Calu3 (cell line): ENCODE data around the gene PDGFA. TPM values are rescaled to one million over a fixed set of nuclear protein-coding genes. Genes with fewer than 3 reads are reported as not detected.

Source experiments
- BruUV-seq: library from RNA; stranded (reverse); fragments of 400-500 nt; replicated peaks from 2 replicates; lab custom pipeline; 2021; lab: Mats Ljungman, UMichigan
- CTCF ChIA-PET: fragments of 300-600 bp; sonication (Branson Sonifier 250); formaldehyde crosslinking; loops from one replicate; lab custom pipeline; 2022; ENCODE audit warnings: antibody characterized with exemption; lab: Charles Lee
- DNase-seq: peaks from one replicate; pipeline ENCODE4 v3.0.0; 2022
- H3K27ac Mint-ChIP-seq: one replicate; pipeline ENCODE4 v1.8.0; 2022; ENCODE audit warnings: mixed read lengths; ENCODE audit not compliant: unreplicated experiment
- H3K27me3 Mint-ChIP-seq: one replicate; pipeline ENCODE4 v1.8.0; 2022; ENCODE audit warnings: mixed read lengths; ENCODE audit not compliant: unreplicated experiment
- H3K36me3 Mint-ChIP-seq: one replicate; pipeline ENCODE4 v1.8.0; 2022; ENCODE audit warnings: mild to moderate bottlenecking, moderate library complexity, mixed read lengths; ENCODE audit not compliant: insufficient read depth, unreplicated experiment
- H3K4me1 Mint-ChIP-seq: one replicate; pipeline ENCODE4 v1.8.0; 2022; ENCODE audit warnings: mild to moderate bottlenecking, low read depth, mixed read lengths; ENCODE audit not compliant: unreplicated experiment
- H3K4me3 Mint-ChIP-seq: one replicate; pipeline ENCODE4 v1.8.0; 2022; ENCODE audit warnings: mild to moderate bottlenecking, low read depth, moderate library complexity, mixed read lengths; ENCODE audit not compliant: unreplicated experiment
- H3K9me3 Mint-ChIP-seq: one replicate; pipeline ENCODE4 v1.8.0; 2022; ENCODE audit warnings: low read depth, mixed read lengths; ENCODE audit not compliant: unreplicated experiment
- CTCF ChIP-seq: fragments of 200-600 bp; IDR thresholded peaks from one replicate; pipeline ENCODE4 v1.8.0; 2022; ENCODE audit warnings: antibody characterized with exemption; ENCODE audit not compliant: unreplicated experiment
- intact Hi-C: fragments of 100-400 bp; cut with micrococcal nuclease; formaldehyde crosslinking; loops from one replicate; pipeline ENCODE4 v1.10.0; 2022; ENCODE audit not compliant: unreplicated experiment
- total RNA-seq: library from RNA; stranded (reverse); gene quantifications from 2 replicates; pipeline ENCODE4 v1.2.3, GENCODE V29; 2022

Gene PDGFA
- total RNA-seq, 1 experiment from 2014 or later, result 4.5 TPM

- CTCF ChIA-PET, result no interaction called here
- TF ChIP-seq CTCF, result no peak
- Mint-ChIP-seq H3K27ac (no peak overlapping the region), H3K4me3 (no peak overlapping the region), H3K36me3 (peaks cover 12% of the 10 kb centered on the region), H3K4me1 (peaks cover 15% of the 10 kb centered on the region), H3K9me3 (no peaks in the 10 kb centered on the region), H3K27me3 (peaks cover 37% of the 10 kb centered on the region)
- no TSS peak for BruUV-seq
- no peak for DNase-seq
- intact Hi-C loops, result no loop called here
Observed at GRCh38 chr7:510131-510481, 9.5 kb downstream of the PDGFA start.

- no TSS peak for BruUV-seq
- Mint-ChIP-seq H3K27me3 (peaks cover 32% of the 10 kb centered on the region), H3K27ac (no peak overlapping the region), H3K4me1 (peaks cover 20% of the 10 kb centered on the region), H3K4me3 (no peak overlapping the region), H3K9me3 (no peaks in the 10 kb centered on the region), H3K36me3 (peaks cover 17% of the 10 kb centered on the region)
- CTCF ChIA-PET, result no interaction called here
- TF ChIP-seq CTCF, result no peak
- DNase-seq, result no peak
- intact Hi-C loops, result loop anchor here (10.0 kb wide), 1 partner anchor 185 kb away; no protein-coding TSS in a partner anchor
Observed at GRCh38 chr7:509426-510130, 10.1 kb downstream of the PDGFA start.

GRCh38 chr7:508461-509170 is 11.0 kb downstream of the PDGFA start:
- intact Hi-C loops, result loop anchor here (10.0 kb wide), 1 partner anchor 184 kb away; no protein-coding TSS in a partner anchor
- peaks cover 26% of the 10 kb centered on the region for H3K36me3 Mint-ChIP-seq
- DNase-seq, result no peak
- no peak for TF ChIP-seq CTCF
- BruUV-seq, result no TSS peak
- no peaks in the 10 kb centered on the region for H3K9me3 Mint-ChIP-seq
- peaks cover 23% of the 10 kb centered on the region for H3K27me3 Mint-ChIP-seq
- no peak overlapping the region for H3K4me3 Mint-ChIP-seq
- H3K27ac Mint-ChIP-seq, result no peak overlapping the region
- H3K4me1 Mint-ChIP-seq, result peaks cover 25% of the 10 kb centered on the region
- CTCF ChIA-PET, result no interaction called here

- no TSS peak for BruUV-seq
- CTCF ChIA-PET, result no interaction called here
- no peak for TF ChIP-seq CTCF
Observed at GRCh38 chr7:507623-508300, 11.9 kb downstream of the PDGFA start.

More at GRCh38 chr7:507623-508300, 11.9 kb downstream of the PDGFA start:
- no peak for DNase-seq
- peaks cover 27% of the 10 kb centered on the region for H3K36me3 Mint-ChIP-seq
- intact Hi-C loops, result loop anchor here (10.0 kb wide), 1 partner anchor 183 kb away; no protein-coding TSS in a partner anchor
- H3K9me3 Mint-ChIP-seq, result no peaks in the 10 kb centered on the region
- peaks cover 14% of the 10 kb centered on the region for H3K27me3 Mint-ChIP-seq
- H3K4me3 Mint-ChIP-seq, result no peak overlapping the region
- H3K27ac Mint-ChIP-seq, result no peak overlapping the region
- H3K4me1 Mint-ChIP-seq, result peaks cover 29% of the 10 kb centered on the region
